HG03442 (cell line): Measurements from ENCODE around the gene HDAC7.

Experiments
- ATAC-seq: cut with Tn5 transposase; IDR thresholded peaks from one replicate; pipeline ENCODE4 v1.9.1; 2021; ENCODE audit warnings: mild to moderate bottlenecking, moderate library complexity; ENCODE audit not compliant: unreplicated experiment

Gene HDAC7

DNA sequence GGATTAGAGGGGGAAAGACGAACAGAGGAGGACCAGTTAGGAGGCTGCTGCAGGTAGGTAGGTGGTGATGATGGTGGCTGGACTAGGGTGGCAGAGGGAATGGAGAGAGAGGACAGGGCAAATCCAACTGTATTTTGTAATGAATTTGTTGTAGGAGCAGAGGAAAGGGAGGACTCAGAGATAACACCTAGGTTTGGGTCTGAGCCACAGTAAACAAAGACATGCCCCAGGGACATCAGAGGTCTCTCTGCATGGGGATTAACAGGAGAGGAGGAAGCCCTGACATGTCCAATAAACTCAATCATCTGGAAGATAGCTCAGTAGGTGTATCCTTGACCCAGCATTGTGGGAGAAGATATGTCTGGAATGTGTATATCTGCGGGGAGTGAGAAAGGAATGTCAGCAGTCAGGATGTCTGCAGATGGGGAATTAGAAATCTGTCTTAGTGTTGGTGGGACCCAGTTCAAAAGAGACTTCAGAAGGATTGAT lies 51.3 kb downstream of the HDAC7 start:
- ATAC-seq, result no peak

DNA sequence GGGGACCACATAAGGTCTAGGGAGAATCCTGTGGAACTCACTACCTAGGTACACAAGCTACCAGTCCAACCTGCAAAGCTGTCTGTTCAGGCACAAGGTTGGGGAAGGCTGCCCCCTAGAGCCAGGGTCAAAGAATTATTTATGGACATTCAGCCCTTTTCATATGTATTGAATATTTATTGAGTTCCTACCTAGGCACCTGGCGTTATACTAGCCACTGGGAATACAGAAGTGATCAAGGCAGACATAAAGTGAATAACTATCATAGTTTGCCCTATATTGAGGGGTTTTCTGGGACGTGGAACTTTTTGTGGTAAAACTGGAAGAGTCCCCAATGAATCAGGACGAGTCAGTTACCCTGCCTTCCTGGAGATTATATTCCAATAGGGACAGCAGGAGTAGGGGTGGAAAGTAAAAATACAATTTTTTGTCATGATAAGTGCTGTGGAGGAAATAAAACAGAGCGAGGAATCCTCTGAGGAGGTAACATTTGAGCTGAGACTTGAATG lies 52.4 kb downstream of the HDAC7 start:
- no peak for ATAC-seq

DNA sequence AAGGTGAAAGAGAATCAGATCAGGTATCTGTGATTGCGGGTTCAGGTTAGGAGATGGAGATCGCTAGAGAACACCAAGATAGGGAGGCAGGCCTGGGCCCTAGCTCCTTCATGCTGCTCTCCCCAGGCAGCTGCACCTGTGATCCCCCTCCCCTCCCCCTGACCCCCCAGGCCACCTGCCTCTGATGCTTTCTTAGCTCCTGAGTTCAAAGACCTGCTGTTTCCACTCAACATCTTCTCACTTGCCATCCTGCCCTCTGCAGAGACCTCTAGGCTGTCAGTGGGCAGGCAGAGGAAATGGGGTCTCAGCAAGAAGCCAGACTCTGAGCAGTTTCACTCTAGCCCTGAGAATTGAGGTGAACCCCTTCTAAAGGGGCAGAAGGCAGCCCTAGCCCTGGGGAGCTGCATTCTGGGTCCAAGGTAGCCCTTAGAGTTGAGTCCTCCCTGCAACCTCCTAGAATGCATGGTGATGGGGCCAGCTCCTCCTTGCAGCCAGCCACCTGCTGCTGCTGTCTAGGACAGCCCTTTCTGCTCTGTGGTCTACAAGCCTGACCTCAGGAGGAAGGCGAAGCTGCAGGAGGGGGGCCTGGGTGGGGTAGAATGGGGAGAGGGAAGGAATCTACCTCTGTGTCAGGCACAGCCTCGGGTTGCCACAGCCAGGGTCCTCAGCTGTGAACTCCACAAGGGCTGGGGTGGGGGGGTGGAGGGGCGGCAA lies 53.0 kb downstream of the HDAC7 start:
- no peak for ATAC-seq

DNA sequence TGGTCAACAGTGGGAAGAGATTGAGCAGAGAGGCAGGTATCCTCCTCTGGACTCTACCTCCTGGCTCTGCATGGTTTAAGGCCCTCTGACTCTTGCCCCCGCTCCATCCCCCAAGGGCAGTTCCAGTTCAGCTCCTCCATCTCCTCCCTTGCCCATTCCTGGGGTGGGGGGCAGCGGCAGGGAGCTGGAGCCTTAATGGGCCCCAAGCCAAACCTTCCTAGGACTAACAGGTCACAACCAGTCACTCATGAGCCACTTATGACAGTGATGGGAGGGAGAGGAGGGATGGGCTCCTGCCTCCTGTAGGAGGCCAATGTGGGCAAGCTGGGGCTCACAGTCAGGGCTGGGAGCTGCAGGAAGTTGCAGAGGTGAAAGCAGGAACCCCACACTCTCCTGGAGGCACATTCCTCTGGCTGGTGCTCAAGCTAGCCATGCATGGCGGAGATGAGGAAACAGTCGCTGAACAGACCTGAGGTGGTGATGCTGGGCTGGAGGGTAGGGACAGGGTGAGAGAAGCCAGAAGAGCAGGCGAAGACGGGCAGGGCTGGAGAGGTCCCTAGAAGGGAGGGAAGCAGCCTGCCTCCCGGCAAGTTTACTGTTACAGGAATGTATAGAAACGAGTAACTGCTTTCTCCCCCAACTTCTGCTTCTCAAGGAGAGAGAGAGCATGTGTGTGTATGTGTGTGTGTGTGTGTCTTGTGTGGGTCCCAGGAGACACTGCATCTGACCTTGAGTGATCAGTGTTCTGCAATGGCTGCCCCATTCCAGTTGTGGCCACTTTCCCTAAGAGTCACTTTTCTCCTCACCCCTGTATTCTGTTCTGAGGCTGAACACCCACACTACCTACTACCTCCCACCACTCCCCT lies 56.0 kb downstream of the HDAC7 start:
- no peak for ATAC-seq

DNA sequence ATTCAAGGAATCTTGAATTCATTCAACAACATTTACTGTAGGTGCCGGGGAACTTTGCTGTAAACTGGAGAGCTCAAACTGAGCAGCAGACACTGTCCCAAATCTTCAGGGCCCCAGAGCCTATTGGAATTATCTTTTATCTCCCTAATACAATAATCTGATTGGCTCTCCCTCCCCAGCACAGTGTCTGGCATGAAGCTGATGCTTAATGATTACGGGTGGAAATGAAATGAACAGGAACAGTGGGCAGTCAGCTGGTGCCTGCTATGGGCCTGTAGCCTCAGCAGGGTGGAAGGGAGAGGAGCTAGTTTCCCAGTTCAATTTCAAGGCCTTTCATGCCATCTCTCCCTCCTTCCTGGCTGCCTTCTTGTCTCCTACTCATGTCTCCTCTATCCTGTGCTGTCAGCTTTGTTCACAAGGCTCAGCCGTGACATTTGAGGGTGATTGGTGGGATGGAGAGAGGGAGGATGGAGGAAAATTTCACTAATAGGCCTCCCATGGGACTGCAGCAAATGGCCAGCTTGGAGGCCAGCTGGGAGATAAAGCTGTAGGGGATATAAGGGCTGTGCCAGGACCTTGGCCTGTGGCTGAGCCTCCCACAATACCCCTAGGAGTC lies 56.7 kb downstream of the HDAC7 start:
- no peak for ATAC-seq

DNA sequence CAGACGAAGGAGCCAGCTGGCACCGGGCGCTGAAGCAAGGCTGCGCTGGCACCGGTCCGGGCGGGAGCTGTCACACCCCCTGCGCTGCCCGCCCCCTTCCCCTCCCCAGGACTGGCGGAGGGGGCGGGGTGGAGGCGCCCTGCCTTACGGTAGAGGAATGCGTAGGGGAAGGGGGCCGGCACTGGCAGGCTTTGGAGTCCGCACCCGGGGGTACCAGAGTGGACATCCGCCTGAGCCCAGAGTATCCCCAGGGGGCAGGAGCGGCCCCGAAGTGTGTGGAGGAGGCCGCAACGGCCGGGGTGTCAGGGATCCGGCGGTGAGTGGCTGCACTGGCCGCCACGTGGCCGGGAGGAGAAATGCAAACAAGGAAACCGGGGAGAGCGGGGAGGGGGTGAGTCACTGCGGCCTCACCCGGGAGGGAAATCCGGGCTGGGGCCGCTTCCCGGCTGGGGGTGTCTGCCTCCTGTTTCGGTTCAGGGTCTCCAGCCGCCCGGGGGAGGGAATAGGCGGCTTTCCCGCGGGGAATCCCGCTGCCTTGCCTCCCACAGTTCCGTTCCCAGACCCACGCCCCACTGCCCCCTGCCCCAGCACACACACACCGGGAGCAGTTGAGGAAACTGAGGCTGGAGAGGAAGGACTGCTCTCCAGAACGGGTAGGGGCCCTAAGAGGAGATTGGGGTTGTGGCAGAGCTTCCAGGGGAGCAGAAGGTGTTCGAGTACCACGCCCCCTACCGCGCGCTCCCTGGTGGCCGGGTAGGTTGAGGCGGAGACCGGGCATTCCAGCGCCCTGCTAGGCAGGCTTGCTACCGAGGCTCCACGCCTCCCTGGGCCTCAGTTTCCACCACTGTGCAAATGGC lies 60.6 kb downstream of the HDAC7 start, which contains the start of gene RAPGEF3:
RAPGEF3 (minus strand) TSS at position 47 of the 857 bp plus-strand sequence. CDS start 324 bp downstream, outside the sequence.
- ATAC-seq, result peak; percentile 46

DNA sequence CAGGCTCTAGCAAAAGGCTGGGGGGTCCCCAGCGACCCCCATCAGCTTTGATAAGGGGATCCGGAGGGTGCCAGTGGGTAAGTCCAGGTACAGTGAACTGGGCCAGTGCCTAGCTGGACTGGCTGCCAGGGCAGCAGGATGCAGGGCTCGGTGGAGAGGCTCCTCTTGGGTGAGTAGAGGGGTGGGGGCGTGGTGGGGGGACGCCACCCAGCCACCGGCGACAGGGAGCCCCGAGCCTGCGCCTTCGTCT lies 61.2 kb downstream of the HDAC7 start:
- ATAC-seq, result no peak

DNA sequence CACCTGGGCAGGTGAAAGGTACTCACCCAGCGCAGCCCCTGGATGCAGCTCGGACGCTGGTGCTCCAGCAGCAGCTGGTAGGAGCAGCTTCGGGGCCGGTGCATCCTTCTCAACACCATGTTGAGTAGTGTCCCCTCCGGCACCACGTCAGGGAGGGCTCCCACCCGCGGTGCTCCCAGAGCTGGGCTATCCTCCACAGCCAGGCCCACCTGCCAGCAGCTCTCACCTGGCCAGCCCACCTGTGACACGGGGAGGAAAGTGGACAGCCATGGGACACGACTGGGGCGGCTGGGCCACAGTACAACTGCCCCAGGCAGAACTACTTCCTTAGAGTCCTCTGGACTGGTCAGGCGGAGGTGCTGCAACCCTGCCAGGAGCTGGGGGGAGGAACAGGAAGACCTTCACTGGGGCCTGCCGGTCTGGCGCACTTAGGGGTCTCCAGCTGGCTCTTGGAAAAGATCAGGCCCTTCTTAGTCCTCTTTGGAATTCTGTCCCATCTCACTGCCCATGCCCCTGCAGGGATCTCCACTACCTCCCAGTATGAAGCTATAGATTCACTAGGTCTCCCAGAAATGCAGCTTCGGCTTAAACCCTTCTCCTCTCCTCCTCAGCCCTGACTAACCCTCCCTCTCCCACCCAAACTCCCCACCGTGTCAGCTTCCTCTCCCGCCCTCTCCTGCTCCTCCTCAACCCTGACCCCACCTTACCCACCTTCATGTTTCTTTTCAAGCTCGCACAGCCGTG lies 61.7 kb downstream of the HDAC7 start:
- ATAC-seq, result no peak

DNA sequence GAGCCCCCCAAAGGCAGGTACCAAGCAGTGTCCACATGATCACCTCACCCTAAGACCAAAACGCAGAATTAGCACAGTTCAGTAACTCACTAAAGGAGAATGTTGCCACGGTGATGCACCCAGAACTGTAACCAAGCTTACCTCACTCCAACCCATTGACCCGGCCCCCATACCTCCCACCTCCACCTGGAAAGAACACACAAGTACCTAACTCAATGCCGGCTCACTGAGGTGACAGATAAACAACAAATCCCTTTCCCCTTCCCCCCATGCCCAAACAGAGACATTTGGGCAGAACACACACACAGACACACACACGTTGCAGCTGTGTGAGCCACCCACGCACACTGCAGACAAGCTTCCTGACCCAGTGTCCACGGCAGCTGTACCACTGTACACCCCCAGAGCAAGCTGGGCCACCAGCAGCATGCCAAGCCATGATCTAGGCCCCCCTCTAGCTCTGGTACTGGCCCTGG lies 62.3 kb downstream of the HDAC7 start:
- no peak for ATAC-seq

DNA sequence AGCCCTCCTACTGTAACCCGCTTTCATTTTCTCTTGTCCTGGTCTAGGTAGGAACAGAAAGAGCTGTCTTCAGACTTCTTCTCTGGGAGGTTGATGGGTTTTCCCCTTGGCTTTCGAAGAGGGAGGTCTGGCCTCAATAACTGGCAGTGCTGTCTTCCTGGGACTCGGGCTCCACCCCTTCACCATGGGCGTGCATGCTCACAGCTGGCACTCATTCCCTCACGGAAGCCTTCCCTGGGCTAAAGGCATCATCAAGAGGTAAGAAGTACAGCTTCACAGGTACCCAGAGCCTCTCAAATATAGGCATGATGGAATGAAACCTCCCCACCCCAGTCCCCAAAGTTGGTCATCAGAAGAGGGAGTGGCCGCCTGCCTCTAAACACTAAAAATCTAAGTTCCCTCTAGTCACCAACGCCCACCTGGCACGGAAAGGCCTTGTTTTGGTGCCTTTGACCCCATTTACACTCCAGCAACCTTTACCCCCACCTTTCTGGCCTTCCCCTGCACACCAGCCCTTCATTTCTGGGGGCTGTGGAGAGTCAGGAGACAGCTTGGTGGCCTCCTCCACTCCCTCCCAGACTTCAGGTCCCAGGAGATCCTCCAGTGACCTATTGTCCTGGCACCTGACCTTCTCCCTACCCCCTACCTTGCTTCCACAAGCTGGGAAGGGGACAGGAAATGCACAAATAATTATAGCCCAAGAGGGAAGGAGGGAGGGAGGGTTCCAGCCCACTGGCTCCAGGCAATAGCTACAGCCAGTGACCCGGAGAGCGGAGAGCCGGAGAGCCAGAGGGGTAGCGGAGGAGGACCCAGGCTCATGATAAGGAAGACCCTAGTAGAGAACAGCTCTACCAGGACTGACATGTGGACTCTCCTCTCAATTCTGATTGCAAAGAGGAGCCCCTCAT lies 63.8 kb downstream of the HDAC7 start:
- peak; percentile 67 for ATAC-seq

DNA sequence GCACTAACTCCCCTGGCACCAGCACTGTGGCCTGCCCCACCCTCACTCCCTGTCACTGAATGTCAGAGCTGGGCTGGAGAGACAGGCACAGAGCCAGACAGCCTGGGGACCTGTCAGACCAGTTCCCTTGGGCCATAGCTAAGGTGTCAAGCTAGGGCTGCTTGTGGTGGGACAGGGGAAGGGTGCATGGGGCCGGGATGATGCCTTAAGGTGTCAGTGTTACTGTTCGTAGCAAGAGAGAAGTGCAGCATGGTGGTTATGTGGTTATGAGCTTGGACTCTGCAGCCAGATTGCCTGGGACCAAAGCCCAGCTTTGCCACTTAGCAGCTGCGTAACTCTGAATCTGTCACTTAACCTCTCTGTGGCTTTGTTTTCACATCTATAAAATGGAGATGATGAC lies 64.8 kb downstream of the HDAC7 start:
- ATAC-seq, result peak; percentile 22

DNA sequence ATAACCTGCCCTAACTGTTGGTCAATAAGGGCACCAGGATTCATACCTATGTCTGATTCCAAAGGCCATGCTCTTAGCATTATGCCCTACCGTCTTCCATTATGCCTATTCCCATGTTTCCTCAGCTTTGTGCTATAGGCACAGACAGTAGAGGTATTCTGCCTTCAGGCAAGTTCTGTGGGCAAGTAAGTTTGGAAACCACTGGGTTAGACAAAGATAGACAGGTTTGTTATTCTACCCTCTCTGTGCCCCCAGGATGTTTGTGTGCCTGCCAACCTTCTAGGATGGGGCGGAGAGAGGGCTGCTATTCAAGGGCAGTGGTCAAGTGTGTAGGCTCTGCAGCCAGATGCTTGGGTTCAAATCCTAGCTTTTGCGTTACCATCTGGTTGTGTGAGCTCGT lies 65.6 kb downstream of the HDAC7 start:
- no peak for ATAC-seq

DNA sequence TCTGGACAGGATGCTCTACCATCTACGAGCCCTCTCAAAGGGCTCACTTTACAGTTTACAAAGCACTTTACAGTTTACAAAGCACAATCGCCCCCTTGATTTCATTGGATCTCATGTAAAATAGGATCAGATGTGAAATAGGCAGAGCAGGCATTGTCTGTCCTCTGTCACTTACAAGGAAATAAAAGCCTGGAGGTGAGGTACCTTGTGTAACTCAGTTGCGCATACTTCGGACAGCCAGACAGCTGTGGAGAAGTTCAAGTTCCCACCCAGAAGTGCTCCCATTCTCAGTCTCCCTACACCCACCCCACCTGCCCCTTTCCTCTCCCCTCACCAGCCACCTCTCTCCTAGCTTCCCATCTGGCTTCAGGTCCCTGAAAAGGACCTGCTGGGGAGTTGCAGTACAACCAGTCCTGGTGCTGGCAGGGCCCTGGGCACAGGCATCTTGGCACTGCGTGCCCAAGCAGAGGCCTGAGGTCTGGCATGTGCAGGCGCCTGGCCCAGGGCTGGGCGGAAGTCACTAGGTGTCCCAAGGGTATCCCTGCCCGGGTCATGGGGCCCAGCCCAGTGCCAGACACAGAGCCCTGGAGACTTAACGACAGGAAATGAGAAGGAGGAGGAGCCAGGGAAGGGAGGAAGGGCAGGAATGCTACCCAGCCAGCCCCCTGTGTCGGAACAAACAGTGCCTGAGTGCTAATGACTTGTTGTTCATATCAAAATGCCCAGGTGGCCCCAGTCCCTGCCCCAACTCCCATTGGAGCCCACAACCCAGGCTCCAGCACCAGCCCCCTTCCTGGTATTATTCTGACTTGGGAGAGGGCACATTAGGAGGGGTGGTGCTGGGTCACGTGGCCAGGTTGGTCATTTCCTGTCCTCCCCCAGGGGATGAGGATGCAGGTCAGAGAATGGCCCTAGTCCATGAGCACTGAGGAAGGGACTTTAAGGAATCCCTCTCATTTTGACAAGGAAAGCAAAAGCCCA lies 66.4 kb downstream of the HDAC7 start:
- ATAC-seq, result no peak

DNA sequence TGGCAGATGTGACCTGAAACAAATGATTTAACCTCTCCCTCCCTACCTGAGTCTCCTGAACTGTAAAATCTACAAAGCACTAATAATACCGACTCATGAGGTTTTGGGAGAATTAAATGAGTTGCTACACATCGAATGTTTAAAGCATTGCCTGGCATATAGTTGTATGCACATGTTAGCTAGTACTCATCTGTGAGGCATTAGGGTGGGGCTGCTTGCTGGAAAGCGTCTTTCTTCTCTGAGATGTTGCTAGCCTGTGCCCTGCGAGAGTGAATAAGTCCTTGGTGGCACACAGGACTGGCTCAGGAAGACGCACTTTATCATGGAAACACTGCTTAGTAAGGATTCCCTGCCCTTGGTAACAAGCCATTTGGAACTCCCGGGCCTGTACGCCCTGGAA lies 67.2 kb downstream of the HDAC7 start:
- no peak for ATAC-seq

DNA sequence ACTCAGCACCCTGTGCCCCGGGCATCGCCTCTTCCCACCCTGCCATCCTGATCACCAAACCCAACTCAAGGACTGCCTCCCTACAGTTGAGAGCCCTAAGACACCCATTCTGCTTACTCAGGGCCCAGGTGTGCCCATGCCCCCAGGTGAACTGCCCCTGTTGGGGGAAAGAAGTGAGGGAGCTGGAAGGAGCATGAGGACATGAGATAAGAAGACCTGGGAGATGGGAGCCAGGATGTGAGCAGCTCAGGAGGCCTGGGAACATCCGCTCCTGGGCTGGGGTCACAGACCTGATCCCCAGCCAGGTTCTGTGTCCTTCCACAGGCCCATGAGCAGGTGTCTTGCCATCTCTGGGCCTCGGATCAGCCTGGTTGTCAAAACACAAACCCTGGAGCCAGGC lies 67.6 kb downstream of the HDAC7 start:
- ATAC-seq, result no peak

DNA sequence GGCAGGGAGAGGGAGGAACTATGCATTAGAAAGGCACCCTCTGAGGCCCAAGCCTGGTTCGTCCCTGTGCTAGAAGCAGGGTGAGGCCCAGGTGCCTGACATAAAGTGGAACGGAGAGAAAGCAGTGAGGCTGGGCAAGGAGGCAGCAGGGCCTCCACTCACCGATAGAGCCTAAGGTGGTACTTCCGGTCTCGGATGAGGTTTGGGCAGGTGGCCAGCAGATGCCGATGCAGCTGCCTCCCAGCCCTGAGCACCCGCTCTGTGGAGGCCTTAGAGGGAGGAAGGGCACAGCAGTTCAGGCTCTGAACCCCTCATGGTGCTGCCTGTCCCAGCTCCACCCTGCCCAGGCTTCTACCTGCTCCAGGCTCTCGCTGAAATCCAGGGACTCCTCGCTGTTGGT lies 68.1 kb downstream of the HDAC7 start:
- no peak for ATAC-seq

DNA sequence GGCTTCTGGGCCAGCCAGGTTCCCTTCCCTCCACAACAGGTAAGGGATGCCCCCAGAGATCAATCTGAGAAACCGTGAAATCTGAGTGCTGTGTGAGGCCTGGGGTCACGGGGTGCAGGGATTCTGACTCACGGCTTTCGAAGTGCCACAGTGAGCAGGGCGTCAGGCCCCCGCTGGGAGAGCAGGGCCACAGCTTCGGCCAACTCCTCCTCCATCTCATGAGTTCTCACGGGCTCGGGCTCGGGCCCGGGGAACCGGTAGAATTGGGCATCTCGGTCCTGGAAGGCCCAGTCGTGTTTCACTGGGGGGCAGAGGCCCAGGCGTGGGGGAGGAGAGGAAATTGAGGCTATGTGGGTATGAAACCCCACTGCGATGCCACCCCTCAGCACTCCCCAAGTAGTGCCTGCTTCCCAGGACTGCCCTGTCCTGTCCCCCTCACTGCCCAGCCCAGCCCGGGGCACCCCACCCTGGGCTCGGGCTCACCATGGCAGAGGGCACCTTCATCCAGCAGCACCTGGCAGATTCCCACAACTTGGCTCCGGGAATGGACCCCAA lies 68.7 kb downstream of the HDAC7 start:
- ATAC-seq, result no peak
